ENCODE results near the gene ZNF425.
"Not testable (repeated sequence)": the region's sequence is repeated elsewhere in the genome, so short reads cannot be mapped to it uniquely, and the experiment has no call there.

Gene ZNF425

GRCh38 chr7:149130572-149131198 is 4.6 kb upstream of the ZNF425 start:
- no peak for DNase-seq

GRCh38 chr7:149126662-149127266 is 640 bp upstream of the ZNF425 start:
- no peak for DNase-seq

GRCh38 chr7:149125189-149125862 is 798 bp downstream of the ZNF425 start:
- DNase-seq: no peak

GRCh38 chr7:149109969-149110368 is 16.2 kb downstream of the ZNF425 start:
- no peak for DNase-seq

GRCh38 chr7:149104749-149105148 is 21.4 kb downstream of the ZNF425 start:
- no peak for DNase-seq

GRCh38 chr7:149104214-149104613 is 21.9 kb downstream of the ZNF425 start:
- DNase-seq: no peak

- no peak for DNase-seq
These were observed 22.7 kb downstream of the ZNF425 start for GRCh38 chr7:149103424-149103823.

- no peak for DNase-seq
These were observed 23.5 kb downstream of the ZNF425 start for GRCh38 chr7:149102666-149103065.

GRCh38 chr7:149100821-149101220 is 25.3 kb downstream of the ZNF425 start:
- DNase-seq: no peak

GRCh38 chr7:149099058-149099457 is 27.1 kb downstream of the ZNF425 start:
- no peak for DNase-seq

- DNase-seq: no peak
These were observed 29.0 kb downstream of the ZNF425 start for GRCh38 chr7:149097088-149097487.

GRCh38 chr7:149093228-149093627 is 32.9 kb downstream of the ZNF425 start:
- DNase-seq: no peak

- DNase-seq: not testable (repeated sequence)
These were observed 33.9 kb downstream of the ZNF425 start for GRCh38 chr7:149092244-149092643.

GRCh38 chr7:149090397-149091195 is 35.5 kb downstream of the ZNF425 start, which contains the start of gene ZNF786:
Gene ZNF786 (minus strand): TSS chr7:149090718. CDS start chr7:149090640, 78 bp downstream.
- DNase-seq: peak; percentile 53

GRCh38 chr7:149087376-149087775 is 38.7 kb downstream of the ZNF425 start:
- no peak for DNase-seq

- peak; percentile 9 for DNase-seq
These were observed 40.3 kb downstream of the ZNF425 start for GRCh38 chr7:149085866-149086265.

GRCh38 chr7:149084407-149084806 is 41.7 kb downstream of the ZNF425 start:
- DNase-seq: no peak

GRCh38 chr7:149081914-149082313 is 44.2 kb downstream of the ZNF425 start:
- DNase-seq: no peak

- no peak for DNase-seq
These were observed 48.5 kb downstream of the ZNF425 start for GRCh38 chr7:149077594-149077993.

- no peak for DNase-seq
These were observed 50.8 kb downstream of the ZNF425 start for GRCh38 chr7:149075286-149075685.

GRCh38 chr7:149074116-149074885 is 51.8 kb downstream of the ZNF425 start:
- DNase-seq: no peak

GRCh38 chr7:149072438-149072775 is 53.7 kb downstream of the ZNF425 start:
- no peak for DNase-seq
